Caco-2 (cell line): ENCODE results near the gene DDX11. TPM values are rescaled to one million over a fixed set of nuclear protein-coding genes. Genes with fewer than 3 reads are reported as not detected.
"Not testable (repeated sequence)": the region's sequence is repeated elsewhere in the genome, so short reads cannot be mapped to it uniquely, and the experiment has no call there.

Source experiments
- BruUV-seq: library from RNA; stranded (reverse); fragments of 400-500 nt; replicated peaks from 2 replicates; lab custom pipeline; 2021; lab: Mats Ljungman, UMichigan
- CTCF ChIA-PET: fragments of 300-600 bp; sonication (Branson Sonifier 250); formaldehyde crosslinking; loops from one replicate; lab custom pipeline; 2022; ENCODE audit warnings: antibody characterized with exemption; lab: Charles Lee
- POLR2A ChIA-PET: fragments of 300-600 bp; sonication (Branson Sonifier 250); formaldehyde crosslinking; loops from one replicate; lab custom pipeline; 2022; ENCODE audit warnings: antibody characterized with exemption; lab: Charles Lee
- DNase-seq, 2 experiments: peaks; one replicate each; pipeline versions ENCODE4 v3.0.0 to v3.0.0-alpha.2; 2020 to 2022
- H3K27me3 ChIP-seq: replicated peaks from 2 replicates; pipeline ENCODE4 v1.6.0; 2011; ENCODE audit warnings: low read length; ENCODE audit not compliant: control insufficient read depth, insufficient read depth
- H3K36me3 ChIP-seq: 2 replicates; pipeline ENCODE4 v1.5.1; 2011; ENCODE audit warnings: low read length; ENCODE audit not compliant: control insufficient read depth, insufficient read depth
- H3K4me1 ChIP-seq: fragments of 250-450 bp; sonication (Bioruptor Pico); 2 replicates; pipeline ENCODE4 v1.5.1; 2020; ENCODE audit warnings: mild to moderate bottlenecking
- H3K4me3 ChIP-seq: 2 replicates; pipeline ENCODE4 v1.5.1; 2011; ENCODE audit warnings: low read depth, mild to moderate bottlenecking, control low read depth, low read length
- H3K9me3 ChIP-seq: fragments of 250-450 bp; sonication (Bioruptor Pico); 2 replicates; pipeline ENCODE4 v1.5.1; 2020; ENCODE audit warnings: mild to moderate bottlenecking, moderate library complexity
- H3K27ac Mint-ChIP-seq: one replicate; pipeline ENCODE4 v1.8.0; 2022; ENCODE audit warnings: mixed read lengths; ENCODE audit not compliant: unreplicated experiment
- H3K27me3 Mint-ChIP-seq: one replicate; pipeline ENCODE4 v1.8.0; 2022; ENCODE audit warnings: mixed read lengths; ENCODE audit not compliant: insufficient read depth, unreplicated experiment
- H3K36me3 Mint-ChIP-seq: one replicate; pipeline ENCODE4 v1.8.0; 2022; ENCODE audit warnings: mild to moderate bottlenecking, mixed read lengths; ENCODE audit not compliant: insufficient read depth, unreplicated experiment
- H3K4me1 Mint-ChIP-seq: one replicate; pipeline ENCODE4 v1.8.0; 2022; ENCODE audit warnings: low read depth, mixed read lengths; ENCODE audit not compliant: unreplicated experiment
- H3K4me3 Mint-ChIP-seq: one replicate; pipeline ENCODE4 v1.8.0; 2022; ENCODE audit warnings: mild to moderate bottlenecking, moderate library complexity, mixed read lengths; ENCODE audit not compliant: unreplicated experiment
- H3K9me3 Mint-ChIP-seq: one replicate; pipeline ENCODE4 v1.8.0; 2022; ENCODE audit warnings: mixed read lengths; ENCODE audit not compliant: unreplicated experiment
- intact Hi-C: fragments of 100-400 bp; cut with micrococcal nuclease; formaldehyde crosslinking; loops from one replicate; pipeline ENCODE4 v1.10.0; 2022; ENCODE audit not compliant: unreplicated experiment
- total RNA-seq: library from RNA; stranded (reverse); gene quantifications from 2 replicates; pipeline ENCODE4 v1.2.3, GENCODE V29; 2022
- TF ChIP-seq, protein P1 (sequence below), 2 experiments: fragments of 200-600 bp in 1 of 2; IDR thresholded peaks; 1 replicate in 1 of 2; 2 replicates in 1 of 2; pipeline versions ENCODE4 v1.5.1 to v1.8.0; 2011 to 2022; ENCODE audit warnings: antibody characterized with exemption in 1 of 2, control low read depth in 1 of 2, inconsistent platforms in 1 of 2, low read depth in 1 of 2, low read length in 1 of 2, mild to moderate bottlenecking in 1 of 2, moderate library complexity in 1 of 2; ENCODE audit not compliant: insufficient read depth in 1 of 2, severe bottlenecking in 1 of 2, unreplicated experiment in 1 of 2

Gene DDX11
- total RNA-seq, 1 experiment from 2014 or later, result 175 TPM

DNA sequence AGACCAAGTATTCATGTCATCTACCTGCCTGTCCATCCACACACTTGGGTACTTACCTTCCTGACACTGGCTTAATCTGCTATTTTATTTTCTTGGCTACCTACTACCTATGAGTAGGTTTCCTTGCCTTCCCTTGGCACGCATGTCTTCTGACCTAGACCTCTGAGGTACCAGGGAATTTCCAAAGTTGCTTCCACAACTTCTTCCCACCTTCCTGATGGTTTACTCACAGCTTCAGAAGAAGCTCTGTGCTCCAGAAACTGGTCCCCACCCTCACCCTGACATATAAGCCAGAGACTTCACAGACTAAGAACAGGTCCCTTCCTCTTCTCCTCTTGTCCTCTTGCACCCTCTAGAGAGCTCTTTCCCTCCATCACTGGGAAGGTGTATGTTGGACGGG is 35.7 kb upstream of the DDX11 start:
- no peak overlapping the region for H3K4me3 ChIP-seq
- Mint-ChIP-seq H3K27ac (no peak overlapping the region), H3K27me3 (peaks cover 7% of the 10 kb centered on the region), H3K4me1 (no peaks in the 10 kb centered on the region), H3K4me3 (no peak overlapping the region), H3K9me3 (no peaks in the 10 kb centered on the region), H3K36me3 (no peaks in the 10 kb centered on the region)
- no peaks in the 10 kb centered on the region for H3K36me3 ChIP-seq
- intact Hi-C loops, result no loop called here
- no peak for DNase-seq
- no peaks in the 10 kb centered on the region for H3K9me3 ChIP-seq
- H3K27me3 ChIP-seq, result no peaks in the 10 kb centered on the region
- TF ChIP-seq, protein P1, sequence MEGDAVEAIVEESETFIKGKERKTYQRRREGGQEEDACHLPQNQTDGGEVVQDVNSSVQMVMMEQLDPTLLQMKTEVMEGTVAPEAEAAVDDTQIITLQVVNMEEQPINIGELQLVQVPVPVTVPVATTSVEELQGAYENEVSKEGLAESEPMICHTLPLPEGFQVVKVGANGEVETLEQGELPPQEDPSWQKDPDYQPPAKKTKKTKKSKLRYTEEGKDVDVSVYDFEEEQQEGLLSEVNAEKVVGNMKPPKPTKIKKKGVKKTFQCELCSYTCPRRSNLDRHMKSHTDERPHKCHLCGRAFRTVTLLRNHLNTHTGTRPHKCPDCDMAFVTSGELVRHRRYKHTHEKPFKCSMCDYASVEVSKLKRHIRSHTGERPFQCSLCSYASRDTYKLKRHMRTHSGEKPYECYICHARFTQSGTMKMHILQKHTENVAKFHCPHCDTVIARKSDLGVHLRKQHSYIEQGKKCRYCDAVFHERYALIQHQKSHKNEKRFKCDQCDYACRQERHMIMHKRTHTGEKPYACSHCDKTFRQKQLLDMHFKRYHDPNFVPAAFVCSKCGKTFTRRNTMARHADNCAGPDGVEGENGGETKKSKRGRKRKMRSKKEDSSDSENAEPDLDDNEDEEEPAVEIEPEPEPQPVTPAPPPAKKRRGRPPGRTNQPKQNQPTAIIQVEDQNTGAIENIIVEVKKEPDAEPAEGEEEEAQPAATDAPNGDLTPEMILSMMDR (IDR thresholded peaks at IDR 0.05; ENCODE audit: insufficient read depth in 1 of 2, low read depth in 1 of 2, low read length in 1 of 2, severe bottlenecking in 1 of 2, unreplicated experiment in 1 of 2), result no peak
- POLR2A ChIA-PET, result no interaction called here
- no peaks in the 10 kb centered on the region for H3K4me1 ChIP-seq
- no TSS peak for BruUV-seq
- CTCF ChIA-PET, result interaction anchor here (1.1 kb wide), 1 partner anchor 15 kb away, joined by 4 read pairs; no protein-coding TSS in a partner anchor

DNA sequence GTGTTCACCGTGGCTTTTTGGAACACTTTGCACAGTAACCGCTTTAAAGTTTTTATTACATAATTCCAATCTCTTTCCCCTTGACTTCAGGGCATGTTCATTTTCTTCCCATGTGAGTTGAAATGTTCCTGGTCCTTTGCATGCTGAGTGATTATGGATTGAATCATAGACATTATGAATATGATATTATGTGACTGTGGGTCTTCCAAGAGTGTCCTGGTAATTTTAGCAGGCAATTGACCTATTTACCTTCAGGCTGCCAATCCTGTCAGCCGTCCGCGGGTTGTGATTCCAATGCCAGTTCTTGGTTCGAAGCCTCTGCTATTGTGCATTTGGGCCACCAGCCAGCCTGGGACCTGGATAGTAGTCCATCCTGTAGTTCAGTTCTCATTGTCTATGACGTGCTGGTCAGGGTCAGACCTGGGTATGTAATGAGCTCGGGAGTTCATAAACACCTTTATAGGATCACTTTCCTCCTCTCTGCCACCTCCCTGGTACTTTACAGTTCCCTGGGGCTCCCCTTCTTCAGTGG is 32.6 kb upstream of the DDX11 start:
- no peak overlapping the region for H3K4me3 Mint-ChIP-seq
- H3K36me3 ChIP-seq, result no peaks in the 10 kb centered on the region
- no peak overlapping the region for H3K27ac Mint-ChIP-seq
- no peaks in the 10 kb centered on the region for H3K4me1 ChIP-seq
- no TSS peak for BruUV-seq
- TF ChIP-seq, protein P1 (IDR thresholded peaks at IDR 0.05; ENCODE audit: insufficient read depth in 1 of 2, low read depth in 1 of 2, low read length in 1 of 2, severe bottlenecking in 1 of 2, unreplicated experiment in 1 of 2), result no peak
- ChIA-PET CTCF (no interaction called here), POLR2A (no interaction called here)
- no peaks in the 10 kb centered on the region for H3K4me1 Mint-ChIP-seq
- no peak for DNase-seq
- H3K9me3 Mint-ChIP-seq, result no peaks in the 10 kb centered on the region
- no peaks in the 10 kb centered on the region for H3K36me3 Mint-ChIP-seq
- no peaks in the 10 kb centered on the region for H3K27me3 ChIP-seq
- H3K27me3 Mint-ChIP-seq, result peaks cover 2% of the 10 kb centered on the region
- intact Hi-C loops, result no loop called here
- H3K4me3 ChIP-seq, result no peak overlapping the region
- no peaks in the 10 kb centered on the region for H3K9me3 ChIP-seq

DNA sequence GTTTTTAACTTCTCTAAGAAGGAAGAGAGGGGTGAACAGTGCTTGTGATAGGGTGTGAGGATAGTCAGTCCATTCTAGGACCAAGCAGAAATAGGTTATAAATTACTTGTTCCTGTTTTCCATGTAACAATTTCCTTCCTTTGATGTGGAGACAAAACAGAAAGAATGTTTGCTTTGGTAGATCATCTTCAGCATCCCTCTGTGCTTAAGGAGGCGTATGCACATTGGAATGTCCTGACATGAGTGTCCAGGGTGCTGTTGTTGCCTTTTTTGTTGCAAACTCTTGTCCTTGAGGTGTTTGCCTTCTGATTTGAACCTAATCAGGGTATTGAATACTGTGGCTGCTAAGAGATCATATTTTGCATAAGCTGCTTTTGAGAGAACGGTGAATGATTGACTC is 23.5 kb upstream of the DDX11 start:
- CTCF ChIA-PET, H3K27ac Mint-ChIP-seq, H3K4me1 Mint-ChIP-seq, H3K4me3 ChIP-seq, H3K4me1 ChIP-seq, H3K36me3 ChIP-seq, BruUV-seq, H3K27me3 ChIP-seq, H3K4me3 Mint-ChIP-seq, H3K9me3 Mint-ChIP-seq, intact Hi-C loops, H3K9me3 ChIP-seq, H3K27me3 Mint-ChIP-seq, H3K36me3 Mint-ChIP-seq, POLR2A ChIA-PET, DNase-seq: not testable (repeated sequence)

DNA sequence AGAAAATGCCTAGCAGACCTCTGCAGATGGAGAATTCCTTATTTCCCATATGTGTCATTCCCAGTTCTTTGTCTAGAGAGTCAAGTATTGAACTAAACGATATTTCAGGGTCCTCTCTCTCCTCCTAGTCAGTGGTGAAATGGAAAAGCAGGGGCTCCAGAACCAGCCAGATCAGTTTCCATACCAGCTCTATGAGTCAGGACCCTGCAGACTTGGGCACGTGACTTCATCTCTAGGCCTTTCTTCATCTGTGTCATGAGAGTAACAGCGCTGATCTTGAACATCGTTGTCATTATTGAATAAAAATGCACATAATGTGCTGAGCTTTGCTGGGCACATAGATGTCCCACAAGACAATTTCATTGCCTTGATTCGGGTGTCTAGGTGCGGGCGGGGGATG is 23.1 kb upstream of the DDX11 start:
- CTCF ChIA-PET, intact Hi-C loops, H3K36me3 Mint-ChIP-seq, H3K9me3 ChIP-seq, H3K4me3 ChIP-seq, POLR2A ChIA-PET, BruUV-seq, H3K9me3 Mint-ChIP-seq, H3K27me3 Mint-ChIP-seq, H3K4me1 ChIP-seq, H3K4me1 Mint-ChIP-seq, H3K4me3 Mint-ChIP-seq, H3K36me3 ChIP-seq, DNase-seq, H3K27me3 ChIP-seq, H3K27ac Mint-ChIP-seq: not testable (repeated sequence)

DNA sequence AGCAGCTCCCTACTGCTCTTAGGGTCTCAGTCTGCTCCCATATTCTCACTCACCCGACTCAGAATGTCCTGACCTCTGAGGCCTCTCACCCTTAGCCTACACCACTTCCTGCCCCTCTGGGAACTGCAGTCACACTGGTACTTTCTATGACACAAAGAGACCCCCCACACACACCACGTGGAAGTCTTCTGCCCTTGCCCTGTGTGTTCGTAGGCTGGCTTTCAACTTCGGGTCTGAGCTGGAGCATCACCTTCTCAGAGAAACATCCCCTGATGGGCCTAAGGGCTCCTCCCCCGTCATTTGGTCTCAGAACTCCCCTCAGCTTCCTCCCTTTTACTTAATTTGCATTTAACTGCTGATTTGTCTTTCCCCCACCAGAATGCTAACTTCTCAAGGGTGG is 22.0 kb upstream of the DDX11 start:
- H3K4me3 ChIP-seq, H3K4me3 Mint-ChIP-seq, H3K36me3 ChIP-seq, H3K9me3 Mint-ChIP-seq, H3K9me3 ChIP-seq, BruUV-seq, DNase-seq, H3K4me1 Mint-ChIP-seq, POLR2A ChIA-PET, H3K27ac Mint-ChIP-seq, H3K36me3 Mint-ChIP-seq, H3K27me3 Mint-ChIP-seq, H3K27me3 ChIP-seq, intact Hi-C loops, H3K4me1 ChIP-seq: not testable (repeated sequence)
- CTCF ChIA-PET, result interaction anchor here (0.5 kb wide), 1 partner anchor 86 kb away, joined by 3 read pairs; no protein-coding TSS in a partner anchor

DNA sequence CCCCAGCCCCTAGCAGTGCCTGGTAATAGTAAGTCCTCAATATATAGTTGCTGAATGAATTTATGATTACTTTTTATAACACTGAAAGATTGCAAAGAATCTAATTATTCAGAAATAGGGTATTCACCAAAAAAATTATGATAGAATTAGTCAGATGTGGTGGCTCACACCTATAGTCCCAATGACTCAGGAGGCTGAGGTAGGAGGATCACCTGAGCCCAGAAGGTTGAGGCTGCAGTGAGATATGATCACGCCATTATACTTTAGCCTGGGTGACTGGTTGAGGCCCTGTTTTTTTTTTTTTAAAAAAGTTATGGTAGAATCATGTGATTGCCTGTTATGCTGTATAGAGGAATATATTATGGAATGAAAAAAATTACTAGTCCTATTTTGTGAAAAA is 21.5 kb upstream of the DDX11 start:
- H3K27ac Mint-ChIP-seq, H3K27me3 ChIP-seq, POLR2A ChIA-PET, H3K36me3 ChIP-seq, H3K9me3 ChIP-seq, DNase-seq, H3K4me1 Mint-ChIP-seq, H3K4me3 ChIP-seq, H3K4me1 ChIP-seq, intact Hi-C loops, H3K9me3 Mint-ChIP-seq, H3K4me3 Mint-ChIP-seq, H3K36me3 Mint-ChIP-seq, BruUV-seq, H3K27me3 Mint-ChIP-seq: not testable (repeated sequence)
- CTCF ChIA-PET, result interaction anchor here (0.5 kb wide), 1 partner anchor 87 kb away, joined by 3 read pairs; no protein-coding TSS in a partner anchor
